Measurements from ENCODE around the gene CERK.

DNA sequence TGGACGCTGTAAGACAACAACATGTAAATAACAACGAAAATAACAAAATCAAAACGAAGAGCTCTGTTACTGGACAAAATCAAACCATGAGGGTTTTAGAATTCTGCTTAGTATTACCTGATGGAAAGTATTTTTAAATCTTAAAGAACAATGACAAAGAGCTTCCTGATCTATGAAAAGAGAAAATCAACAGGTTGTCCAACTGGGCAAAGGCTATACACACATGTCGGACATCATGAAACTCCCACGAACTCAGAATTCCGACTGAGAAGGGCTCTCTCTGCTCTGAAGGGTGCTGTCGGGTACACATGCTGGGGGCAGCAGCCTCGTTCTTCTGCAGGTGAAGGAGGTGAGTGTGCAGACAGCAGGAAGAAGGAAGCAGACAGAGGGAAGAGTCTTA, 25.8 kb downstream of the CERK start:
- no peak for TF ChIP-seq POLR2A (IDR thresholded peaks at IDR 0.05; ENCODE audit: extremely low read depth, insufficient read length)
- TF ChIP-seq, protein P1, sequence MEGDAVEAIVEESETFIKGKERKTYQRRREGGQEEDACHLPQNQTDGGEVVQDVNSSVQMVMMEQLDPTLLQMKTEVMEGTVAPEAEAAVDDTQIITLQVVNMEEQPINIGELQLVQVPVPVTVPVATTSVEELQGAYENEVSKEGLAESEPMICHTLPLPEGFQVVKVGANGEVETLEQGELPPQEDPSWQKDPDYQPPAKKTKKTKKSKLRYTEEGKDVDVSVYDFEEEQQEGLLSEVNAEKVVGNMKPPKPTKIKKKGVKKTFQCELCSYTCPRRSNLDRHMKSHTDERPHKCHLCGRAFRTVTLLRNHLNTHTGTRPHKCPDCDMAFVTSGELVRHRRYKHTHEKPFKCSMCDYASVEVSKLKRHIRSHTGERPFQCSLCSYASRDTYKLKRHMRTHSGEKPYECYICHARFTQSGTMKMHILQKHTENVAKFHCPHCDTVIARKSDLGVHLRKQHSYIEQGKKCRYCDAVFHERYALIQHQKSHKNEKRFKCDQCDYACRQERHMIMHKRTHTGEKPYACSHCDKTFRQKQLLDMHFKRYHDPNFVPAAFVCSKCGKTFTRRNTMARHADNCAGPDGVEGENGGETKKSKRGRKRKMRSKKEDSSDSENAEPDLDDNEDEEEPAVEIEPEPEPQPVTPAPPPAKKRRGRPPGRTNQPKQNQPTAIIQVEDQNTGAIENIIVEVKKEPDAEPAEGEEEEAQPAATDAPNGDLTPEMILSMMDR (IDR thresholded peaks at IDR 0.05; ENCODE audit: low read depth, low read length): no peak

All from NB4 (cell line).